ENCODE measurements around the gene C11orf42.

DNA sequence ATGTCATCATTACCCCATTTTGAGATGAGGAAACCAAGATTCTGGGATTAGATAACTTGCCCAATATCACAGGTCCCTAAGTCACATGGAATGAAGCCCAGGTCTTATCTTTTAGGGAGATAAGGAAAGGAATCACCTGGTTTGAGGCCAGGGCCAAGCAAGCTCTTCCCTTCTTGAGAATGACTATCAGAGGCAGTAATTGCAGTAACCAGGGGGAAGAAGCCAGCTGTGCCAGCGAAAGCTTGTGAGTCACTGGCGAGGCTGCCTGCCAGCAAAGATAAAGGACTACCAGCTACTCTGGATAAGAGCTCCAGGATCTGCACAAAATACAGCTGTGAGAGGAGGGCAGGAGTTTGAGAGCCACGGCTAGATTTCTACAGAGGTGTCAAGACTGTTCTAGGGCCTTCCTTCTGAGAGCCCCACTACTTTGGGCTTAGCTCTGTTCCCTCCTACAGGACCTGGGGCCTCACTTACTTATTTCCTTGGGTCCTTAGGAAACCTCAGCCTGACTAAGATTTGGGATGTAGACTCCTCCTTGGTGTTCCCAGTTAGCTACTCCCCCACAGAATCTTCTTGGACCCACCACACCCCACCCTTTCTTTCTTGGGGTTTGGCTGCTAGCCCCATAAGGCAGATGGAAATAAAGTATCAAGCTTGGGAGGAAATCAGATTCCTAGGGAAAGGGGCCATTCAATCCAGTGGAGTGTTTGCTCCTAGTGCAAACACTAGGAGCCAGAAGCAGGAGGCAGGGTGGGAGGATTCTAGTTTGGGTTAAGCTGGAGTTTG is 44.6 kb downstream of the C11orf42 start:
- TF ChIP-seq, protein P1, sequence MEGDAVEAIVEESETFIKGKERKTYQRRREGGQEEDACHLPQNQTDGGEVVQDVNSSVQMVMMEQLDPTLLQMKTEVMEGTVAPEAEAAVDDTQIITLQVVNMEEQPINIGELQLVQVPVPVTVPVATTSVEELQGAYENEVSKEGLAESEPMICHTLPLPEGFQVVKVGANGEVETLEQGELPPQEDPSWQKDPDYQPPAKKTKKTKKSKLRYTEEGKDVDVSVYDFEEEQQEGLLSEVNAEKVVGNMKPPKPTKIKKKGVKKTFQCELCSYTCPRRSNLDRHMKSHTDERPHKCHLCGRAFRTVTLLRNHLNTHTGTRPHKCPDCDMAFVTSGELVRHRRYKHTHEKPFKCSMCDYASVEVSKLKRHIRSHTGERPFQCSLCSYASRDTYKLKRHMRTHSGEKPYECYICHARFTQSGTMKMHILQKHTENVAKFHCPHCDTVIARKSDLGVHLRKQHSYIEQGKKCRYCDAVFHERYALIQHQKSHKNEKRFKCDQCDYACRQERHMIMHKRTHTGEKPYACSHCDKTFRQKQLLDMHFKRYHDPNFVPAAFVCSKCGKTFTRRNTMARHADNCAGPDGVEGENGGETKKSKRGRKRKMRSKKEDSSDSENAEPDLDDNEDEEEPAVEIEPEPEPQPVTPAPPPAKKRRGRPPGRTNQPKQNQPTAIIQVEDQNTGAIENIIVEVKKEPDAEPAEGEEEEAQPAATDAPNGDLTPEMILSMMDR (IDR thresholded peaks at IDR 0.05) = no peak
- TF ChIP-seq POLR2A (IDR thresholded peaks at IDR 0.05) = no peak
- no peak for TF ChIP-seq POLR2AphosphoS5 (IDR thresholded peaks at IDR 0.05)

Data from prostate gland (tissue), 2 donors.